ENCODE data around the gene PPP1R3C. TPM values are rescaled to one million over a fixed set of nuclear protein-coding genes. Genes with fewer than 3 reads are reported as not detected.

The PPP1R3C gene
- total RNA-seq, 1 experiment from 2014 or later: 0.30 TPM

- POLR2A ChIA-PET: interaction anchor here (1.3 to 2.4 kb wide), 3 partner anchors 11 to 19 kb away, joined by 3 to 7 read pairs (median 3); no protein-coding TSS in a partner anchor
- H3K4me1 Mint-ChIP-seq (ENCODE audit: insufficient read depth, unreplicated experiment): peaks cover 32% of the 10 kb centered on the region
- CTCF ChIA-PET: interaction anchor here (0.8 kb wide), 1 partner anchor 19 kb away, joined by 3 read pairs; no protein-coding TSS in a partner anchor
- peak overlapping the region; percentile 87 for H3K27ac Mint-ChIP-seq (ENCODE audit: low read depth, unreplicated experiment)
- H3K36me3 Mint-ChIP-seq (ENCODE audit: insufficient read depth, unreplicated experiment): no peaks in the 10 kb centered on the region
- H3K27me3 Mint-ChIP-seq (ENCODE audit: insufficient read depth, unreplicated experiment): no peaks in the 10 kb centered on the region
- H3K4me3 Mint-ChIP-seq (ENCODE audit: unreplicated experiment): no peak overlapping the region
- no peaks in the 10 kb centered on the region for H3K9me3 Mint-ChIP-seq (ENCODE audit: unreplicated experiment)
- BruUV-seq (replicated peaks): no TSS peak
- intact Hi-C loops (cut with micrococcal nuclease): no loop called here
- TF ChIP-seq CTCF (IDR thresholded peaks at IDR 0.05; ENCODE audit: unreplicated experiment): no peak
- DNase-seq (ENCODE audit: unreplicated experiment): no peak
These were observed 16.7 kb downstream of the PPP1R3C start for GRCh38 chr10:91616137-91616536.

GRCh38 chr10:91614225-91614624, 18.6 kb downstream of the PPP1R3C start:
- Mint-ChIP-seq H3K36me3 (ENCODE audit: insufficient read depth, unreplicated experiment) (no peaks in the 10 kb centered on the region), H3K9me3 (ENCODE audit: unreplicated experiment) (no peaks in the 10 kb centered on the region), H3K27me3 (ENCODE audit: insufficient read depth, unreplicated experiment) (no peaks in the 10 kb centered on the region), H3K4me3 (ENCODE audit: unreplicated experiment) (no peak overlapping the region), H3K4me1 (ENCODE audit: insufficient read depth, unreplicated experiment) (peaks cover 42% of the 10 kb centered on the region), H3K27ac (ENCODE audit: low read depth, unreplicated experiment) (peak overlapping the region; percentile 94)
- peak; percentile 48 for DNase-seq (ENCODE audit: unreplicated experiment)
- ChIA-PET CTCF (interaction anchor here (0.5 to 1.3 kb wide), 4 partner anchors 21 to 242 kb away, joined by 3 to 7 read pairs (median 4); no protein-coding TSS in a partner anchor), POLR2A (interaction anchor here (1.1 to 2.2 kb wide), 5 partner anchors 9 to 22 kb away, joined by 3 to 7 read pairs (median 6); partner anchors contain the start of gene PPP1R3C)
- intact Hi-C loops (cut with micrococcal nuclease): no loop called here
- BruUV-seq (replicated peaks): no TSS peak
- no peak for TF ChIP-seq CTCF (IDR thresholded peaks at IDR 0.05; ENCODE audit: unreplicated experiment)

- peak; percentile 81 for DNase-seq (ENCODE audit: unreplicated experiment)
- no TSS peak for BruUV-seq (replicated peaks)
- Mint-ChIP-seq H3K9me3 (ENCODE audit: unreplicated experiment) (no peaks in the 10 kb centered on the region), H3K27ac (ENCODE audit: low read depth, unreplicated experiment) (peak overlapping the region; percentile 94), H3K27me3 (ENCODE audit: insufficient read depth, unreplicated experiment) (no peaks in the 10 kb centered on the region), H3K4me1 (ENCODE audit: insufficient read depth, unreplicated experiment) (peaks cover 42% of the 10 kb centered on the region), H3K36me3 (ENCODE audit: insufficient read depth, unreplicated experiment) (no peaks in the 10 kb centered on the region), H3K4me3 (ENCODE audit: unreplicated experiment) (no peak overlapping the region)
- POLR2A ChIA-PET: interaction anchor here (0.8 to 2.2 kb wide), 9 partner anchors 8 to 25 kb away, joined by 3 to 7 read pairs (median 4); partner anchors contain the start of gene PPP1R3C
- intact Hi-C loops (cut with micrococcal nuclease): no loop called here
- TF ChIP-seq CTCF (IDR thresholded peaks at IDR 0.05; ENCODE audit: unreplicated experiment): no peak
- CTCF ChIA-PET: interaction anchor here (0.5 to 1.3 kb wide), 6 partner anchors 22 to 243 kb away, joined by 3 to 7 read pairs (median 3); no protein-coding TSS in a partner anchor
These were observed 19.3 kb downstream of the PPP1R3C start for GRCh38 chr10:91613411-91614187.

DNA sequence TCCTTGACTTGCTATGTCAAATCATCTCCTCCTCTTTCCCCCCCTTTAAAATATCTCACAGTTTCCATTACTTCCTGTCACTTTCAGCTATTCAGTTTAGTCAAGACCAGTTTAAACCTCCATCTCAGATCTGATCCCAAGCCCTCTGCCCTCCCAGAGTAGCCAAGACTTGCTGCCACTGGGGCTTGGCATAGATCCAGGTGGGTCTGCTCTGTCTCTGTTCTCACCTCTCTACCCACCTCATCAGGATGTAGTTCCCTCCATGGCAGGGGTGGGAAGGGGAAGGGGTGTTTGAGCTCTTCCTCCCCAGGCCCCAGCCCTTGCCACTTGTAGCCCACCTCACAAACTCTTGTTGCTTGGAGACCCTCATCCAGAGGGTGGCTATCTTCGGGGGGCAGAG, 22.0 kb downstream of the PPP1R3C start:
- no peak for TF ChIP-seq CTCF (IDR thresholded peaks at IDR 0.05; ENCODE audit: unreplicated experiment)
- H3K27me3 Mint-ChIP-seq (ENCODE audit: insufficient read depth, unreplicated experiment): no peaks in the 10 kb centered on the region
- ChIA-PET POLR2A (interaction anchor here (1.1 kb wide), 1 partner anchor 13 kb away, joined by 3 read pairs; no protein-coding TSS in a partner anchor), CTCF (interaction anchor here (0.9 kb wide), 1 partner anchor 24 kb away, joined by 4 read pairs; no protein-coding TSS in a partner anchor)
- H3K36me3 Mint-ChIP-seq (ENCODE audit: insufficient read depth, unreplicated experiment): no peaks in the 10 kb centered on the region
- H3K4me3 Mint-ChIP-seq (ENCODE audit: unreplicated experiment): no peak overlapping the region
- intact Hi-C loops (cut with micrococcal nuclease): no loop called here
- peak overlapping the region; percentile 36 for H3K27ac Mint-ChIP-seq (ENCODE audit: low read depth, unreplicated experiment)
- peaks cover 30% of the 10 kb centered on the region for H3K4me1 Mint-ChIP-seq (ENCODE audit: insufficient read depth, unreplicated experiment)
- DNase-seq (ENCODE audit: unreplicated experiment): no peak
- no TSS peak for BruUV-seq (replicated peaks)
- peaks cover 4% of the 10 kb centered on the region for H3K9me3 Mint-ChIP-seq (ENCODE audit: unreplicated experiment)
